GM12801 (cell line): Measurements from ENCODE around the gene ADGRE3.

Experiments
- CTCF ChIP-seq: IDR thresholded peaks from one replicate; pipeline ENCODE4 v1.5.1; 2011; ENCODE audit warnings: control low read depth; ENCODE audit not compliant: insufficient read length; ENCODE audit errors: extremely low read depth

ADGRE3 gene

GRCh38 chr19:14661372-14661924 lies 13.2 kb downstream of the ADGRE3 start:
- TF ChIP-seq CTCF: no peak

- TF ChIP-seq CTCF: no peak
Measured at GRCh38 chr19:14659874-14660489, 14.7 kb downstream of the ADGRE3 start.

GRCh38 chr19:14655726-14656125 lies 18.9 kb downstream of the ADGRE3 start:
- no peak for TF ChIP-seq CTCF

- no peak for TF ChIP-seq CTCF
Measured at GRCh38 chr19:14654786-14655560, 19.7 kb downstream of the ADGRE3 start.

- no peak for TF ChIP-seq CTCF
Measured at GRCh38 chr19:14650161-14650560, 24.5 kb downstream of the ADGRE3 start.

- no peak for TF ChIP-seq CTCF
Measured at GRCh38 chr19:14649020-14649419, 25.6 kb downstream of the ADGRE3 start.

GRCh38 chr19:14648506-14648905 lies 26.1 kb downstream of the ADGRE3 start:
- TF ChIP-seq CTCF: no peak
